Tibial nerve (tissue), 4 donors: ENCODE results near the gene CNDP1. TPM values are rescaled to one million over a fixed set of nuclear protein-coding genes. Genes with fewer than 3 reads are reported as not detected.

Experiments used
- DNase-seq, 2 donors: peaks; one replicate each; pipeline ENCODE4 v3.0.0-alpha.2; 2019; ENCODE audit warnings: low spot score in 2 of 2
- H3K27ac ChIP-seq, 4 donors: fragments of 200-600 bp; sonication (generic) in 3 of 4; one replicate each; pipeline ENCODE4 v1.5.1; 2017 to 2019; ENCODE audit warnings: mild to moderate bottlenecking in 1 of 4
- H3K27me3 ChIP-seq, 2 donors: fragments of 200-600 bp; sonication (generic) in 1 of 2; one replicate each; pipeline versions ENCODE4 v1.5.1 to v1.6.0; 2017 to 2019
- H3K36me3 ChIP-seq, 3 donors: fragments of 200-600 bp; sonication (generic); one replicate each; pipeline ENCODE4 v1.5.1; 2018 to 2019
- H3K4me1 ChIP-seq, 4 donors: fragments of 200-600 bp; sonication (generic) in 3 of 4; one replicate each; pipeline ENCODE4 v1.5.1; 2017 to 2019
- H3K4me3 ChIP-seq, 4 donors: fragments of 200-600 bp; sonication (generic) in 3 of 4; one replicate each; pipeline ENCODE4 v1.5.1; 2017 to 2019; ENCODE audit warnings: mild to moderate bottlenecking in 1 of 4, moderate library complexity in 1 of 4
- H3K9me3 ChIP-seq, 4 donors: fragments of 200-600 bp; sonication (generic) in 3 of 4; one replicate each; pipeline ENCODE4 v1.5.1; 2017 to 2019
- EP300 ChIP-seq, 2 donors: sonication (generic); formaldehyde crosslinking; IDR thresholded peaks; one replicate each; pipeline ENCODE4 v1.6.1; 2017; ENCODE audit warnings: antibody characterized with exemption in 2 of 2, mild to moderate bottlenecking in 1 of 2
- POLR2A ChIP-seq, 2 donors: fragments of 450-650 bp; IDR thresholded peaks; one replicate each; pipeline ENCODE4 v1.6.1; 2017; ENCODE audit warnings: antibody characterized with exemption in 2 of 2, mild to moderate bottlenecking in 2 of 2, moderate library complexity in 2 of 2
- WGBS, 2 donors: methylation state at CpG; one replicate each; pipeline ENCODE4 v1.1.5; 2018; 5-methylcytosine and 5-hydroxymethylcytosine counted together
- total RNA-seq, 4 donors: library from RNA; depleted of rRNA; stranded (reverse); fragments of >200 nt; gene quantifications; one replicate each; pipeline ENCODE4 v1.1.0, GENCODE V29; 2016
- TF ChIP-seq, protein P1 (sequence below), 5 experiments: fragments of 200-600 bp in 3 of 5; fragments of 450-650 bp in 2 of 5; sonication (generic) in 3 of 5; IDR thresholded peaks; one replicate each; pipeline ENCODE4 v1.5.1; 2016 to 2019; ENCODE audit warnings: antibody characterized with exemption in 5 of 5, mild to moderate bottlenecking in 3 of 5, moderate library complexity in 2 of 5

Gene CNDP1
- total RNA-seq, 4 donors from 2014 or later, result 0.22 to 1.0 TPM; not detected in 2

DNA sequence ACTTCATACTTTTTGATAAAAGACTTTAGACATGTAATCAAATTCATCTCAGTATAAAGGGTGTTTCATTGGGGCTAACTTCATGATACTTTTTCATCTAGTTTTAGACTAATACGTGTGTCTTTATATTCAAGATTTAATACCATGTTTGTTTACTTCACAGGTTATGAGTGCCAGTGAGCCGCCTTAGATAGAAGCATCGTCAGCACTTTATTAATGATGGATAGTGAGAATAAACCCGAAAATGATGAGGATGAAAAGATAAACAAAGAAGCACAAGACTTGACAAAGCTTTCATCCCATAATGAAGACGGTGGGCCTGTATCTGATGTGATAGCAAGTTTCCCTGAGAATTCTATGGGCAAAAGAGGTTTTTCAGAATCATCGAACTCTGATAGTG lies 96.5 kb downstream of the CNDP1 start:
- no peak for DNase-seq
- 90 to 94% methylated on average over 6 of the region's 6 CpGs for WGBS, 2 donors
- H3K4me1 ChIP-seq, result peaks cover 0 to 14% (median 0%) of the 10 kb centered on the region in 4 donors
- H3K4me3 ChIP-seq, result no peak overlapping the region
- peaks cover 0 to 28% (median 0%) of the 10 kb centered on the region in 3 donors for H3K36me3 ChIP-seq
- H3K27me3 ChIP-seq, result no peaks in the 10 kb centered on the region
- H3K9me3 ChIP-seq, result no peaks in the 10 kb centered on the region
- H3K27ac ChIP-seq, result no peak overlapping the region
- TF ChIP-seq POLR2A (IDR thresholded peaks at IDR 0.05) (no peak), EP300 (IDR thresholded peaks at IDR 0.05) (no peak)
- TF ChIP-seq, protein P1, sequence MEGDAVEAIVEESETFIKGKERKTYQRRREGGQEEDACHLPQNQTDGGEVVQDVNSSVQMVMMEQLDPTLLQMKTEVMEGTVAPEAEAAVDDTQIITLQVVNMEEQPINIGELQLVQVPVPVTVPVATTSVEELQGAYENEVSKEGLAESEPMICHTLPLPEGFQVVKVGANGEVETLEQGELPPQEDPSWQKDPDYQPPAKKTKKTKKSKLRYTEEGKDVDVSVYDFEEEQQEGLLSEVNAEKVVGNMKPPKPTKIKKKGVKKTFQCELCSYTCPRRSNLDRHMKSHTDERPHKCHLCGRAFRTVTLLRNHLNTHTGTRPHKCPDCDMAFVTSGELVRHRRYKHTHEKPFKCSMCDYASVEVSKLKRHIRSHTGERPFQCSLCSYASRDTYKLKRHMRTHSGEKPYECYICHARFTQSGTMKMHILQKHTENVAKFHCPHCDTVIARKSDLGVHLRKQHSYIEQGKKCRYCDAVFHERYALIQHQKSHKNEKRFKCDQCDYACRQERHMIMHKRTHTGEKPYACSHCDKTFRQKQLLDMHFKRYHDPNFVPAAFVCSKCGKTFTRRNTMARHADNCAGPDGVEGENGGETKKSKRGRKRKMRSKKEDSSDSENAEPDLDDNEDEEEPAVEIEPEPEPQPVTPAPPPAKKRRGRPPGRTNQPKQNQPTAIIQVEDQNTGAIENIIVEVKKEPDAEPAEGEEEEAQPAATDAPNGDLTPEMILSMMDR (IDR thresholded peaks at IDR 0.05), result no peak

- H3K27me3 ChIP-seq, result no peaks in the 10 kb centered on the region
- peaks cover 0 to 14% (median 0%) of the 10 kb centered on the region in 4 donors for H3K4me1 ChIP-seq
- no peak for DNase-seq
- peaks cover 0 to 28% (median 0%) of the 10 kb centered on the region in 3 donors for H3K36me3 ChIP-seq
- H3K27ac ChIP-seq, result no peak overlapping the region
- no peaks in the 10 kb centered on the region for H3K9me3 ChIP-seq
- 51 to 68% methylated on average over 2 of the region's 2 CpGs for WGBS, 2 donors
- TF ChIP-seq POLR2A (IDR thresholded peaks at IDR 0.05) (no peak), EP300 (IDR thresholded peaks at IDR 0.05) (no peak)
- TF ChIP-seq, protein P1 (IDR thresholded peaks at IDR 0.05), result no peak
- H3K4me3 ChIP-seq, result no peak overlapping the region
These were observed 96.9 kb downstream of the CNDP1 start for GRCh38 chr18:74631212-74631611.

DNA sequence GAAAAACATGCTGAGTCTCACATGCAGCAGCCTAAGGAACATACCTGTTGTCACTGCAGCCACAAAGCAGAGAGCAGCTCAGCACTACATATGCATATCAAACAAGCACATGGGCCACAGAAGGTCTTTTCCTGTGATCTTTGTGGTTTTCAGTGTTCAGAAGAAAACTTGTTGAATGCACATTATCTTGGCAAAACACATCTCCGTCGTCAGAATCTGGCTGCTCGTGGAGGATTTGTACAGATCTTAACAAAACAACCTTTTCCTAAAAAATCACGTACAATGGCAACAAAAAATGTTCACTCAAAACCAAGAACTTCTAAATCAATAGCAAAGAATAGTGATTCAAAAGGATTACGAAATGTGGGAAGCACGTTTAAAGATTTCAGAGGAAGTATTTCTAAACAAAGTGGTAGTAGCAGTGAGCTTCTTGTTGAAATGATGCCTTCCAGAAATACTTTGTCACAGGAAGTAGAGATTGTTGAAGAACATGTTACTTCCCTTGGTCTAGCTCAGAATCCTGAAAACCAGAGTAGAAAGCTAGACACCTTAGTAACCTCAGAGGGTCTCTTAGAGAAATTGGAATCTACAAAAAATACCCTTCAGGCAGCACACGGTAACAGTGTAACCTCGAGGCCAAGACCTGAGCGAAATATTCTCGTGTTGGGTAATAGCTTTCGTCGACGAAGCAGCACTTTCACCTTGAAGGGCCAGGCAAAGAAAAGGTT lies 97.5 kb downstream of the CNDP1 start:
- TF ChIP-seq EP300 (IDR thresholded peaks at IDR 0.05) (no peak), POLR2A (IDR thresholded peaks at IDR 0.05) (no peak)
- TF ChIP-seq, protein P1 (IDR thresholded peaks at IDR 0.05), result no peak
- H3K27ac ChIP-seq, result no peak overlapping the region
- peaks cover 0 to 14% (median 0%) of the 10 kb centered on the region in 4 donors for H3K4me1 ChIP-seq
- WGBS, 2 donors, result 72 to 73% methylated on average over 13 of the region's 13 CpGs
- H3K4me3 ChIP-seq, result no peak overlapping the region
- DNase-seq, result no peak
- no peaks in the 10 kb centered on the region for H3K27me3 ChIP-seq
- no peaks in the 10 kb centered on the region for H3K9me3 ChIP-seq
- peaks cover 0 to 28% (median 0%) of the 10 kb centered on the region in 3 donors for H3K36me3 ChIP-seq

GRCh38 chr18:74632351-74632679 lies 98.0 kb downstream of the CNDP1 start:
- H3K4me3 ChIP-seq, result no peak overlapping the region
- TF ChIP-seq, protein P1 (IDR thresholded peaks at IDR 0.05), result no peak
- TF ChIP-seq EP300 (IDR thresholded peaks at IDR 0.05), result no peak
- no peak for TF ChIP-seq POLR2A (IDR thresholded peaks at IDR 0.05)
- peaks cover 0 to 28% (median 0%) of the 10 kb centered on the region in 3 donors for H3K36me3 ChIP-seq
- H3K9me3 ChIP-seq, result no peaks in the 10 kb centered on the region
- WGBS, 2 donors, result 68 to 92% methylated on average over 6 of the region's 6 CpGs
- H3K27me3 ChIP-seq, result no peaks in the 10 kb centered on the region
- no peak for DNase-seq
- H3K4me1 ChIP-seq, result peaks cover 0 to 14% (median 0%) of the 10 kb centered on the region in 4 donors
- H3K27ac ChIP-seq, result no peak overlapping the region

DNA sequence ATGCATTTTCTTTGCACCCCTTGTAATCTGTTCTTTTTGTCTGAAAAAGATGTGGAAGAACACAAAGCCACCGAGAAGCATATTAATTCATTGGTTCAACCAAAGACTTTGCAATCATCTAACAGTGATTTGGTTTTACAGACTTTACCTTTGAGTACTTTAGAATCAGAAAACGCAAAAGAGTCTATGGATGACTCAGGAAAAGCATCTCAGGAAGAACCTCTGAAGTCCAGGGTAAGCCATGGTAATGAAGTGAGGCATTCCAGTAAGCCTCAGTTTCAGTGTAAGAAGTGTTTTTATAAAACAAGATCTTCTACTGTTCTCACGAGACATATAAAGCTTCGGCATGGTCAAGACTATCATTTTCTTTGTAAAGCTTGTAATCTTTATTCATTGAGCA lies 98.6 kb downstream of the CNDP1 start:
- Histone ChIP-seq H3K4me1 (peaks cover 0 to 14% (median 0%) of the 10 kb centered on the region in 4 donors), H3K36me3 (peaks cover 0 to 28% (median 0%) of the 10 kb centered on the region in 3 donors), H3K27ac (no peak overlapping the region), H3K27me3 (no peaks in the 10 kb centered on the region), H3K4me3 (no peak overlapping the region), H3K9me3 (no peaks in the 10 kb centered on the region)
- 86 to 87% methylated on average over 4 of the region's 4 CpGs for WGBS, 2 donors
- TF ChIP-seq EP300 (IDR thresholded peaks at IDR 0.05) (no peak), POLR2A (IDR thresholded peaks at IDR 0.05) (no peak)
- TF ChIP-seq, protein P1 (IDR thresholded peaks at IDR 0.05), result no peak
- DNase-seq, result no peak
